Mammary epithelial cell (primary cell): ENCODE data around the gene PLXDC1.

Experiments used
- EZH2 ChIP-seq: IDR thresholded peaks from 2 replicates; pipeline ENCODE4 v1.6.1; 2012; ENCODE audit warnings: low read length, inconsistent platforms, borderline replicate concordance
- TF ChIP-seq, protein P1 (sequence below), 2 donors: IDR thresholded peaks in 1 of 2; conservative IDR thresholded peaks in 1 of 2; 2 replicates each; pipeline ENCODE4 v1.5.1; 2011 to 2012; ENCODE audit warnings: inconsistent platforms in 2 of 2, low read length in 2 of 2, mild to moderate bottlenecking in 2 of 2, control low read depth in 1 of 2, low read depth in 1 of 2; ENCODE audit not compliant: insufficient read depth in 1 of 2; ENCODE audit errors: extremely low read depth in 1 of 2

DNA sequence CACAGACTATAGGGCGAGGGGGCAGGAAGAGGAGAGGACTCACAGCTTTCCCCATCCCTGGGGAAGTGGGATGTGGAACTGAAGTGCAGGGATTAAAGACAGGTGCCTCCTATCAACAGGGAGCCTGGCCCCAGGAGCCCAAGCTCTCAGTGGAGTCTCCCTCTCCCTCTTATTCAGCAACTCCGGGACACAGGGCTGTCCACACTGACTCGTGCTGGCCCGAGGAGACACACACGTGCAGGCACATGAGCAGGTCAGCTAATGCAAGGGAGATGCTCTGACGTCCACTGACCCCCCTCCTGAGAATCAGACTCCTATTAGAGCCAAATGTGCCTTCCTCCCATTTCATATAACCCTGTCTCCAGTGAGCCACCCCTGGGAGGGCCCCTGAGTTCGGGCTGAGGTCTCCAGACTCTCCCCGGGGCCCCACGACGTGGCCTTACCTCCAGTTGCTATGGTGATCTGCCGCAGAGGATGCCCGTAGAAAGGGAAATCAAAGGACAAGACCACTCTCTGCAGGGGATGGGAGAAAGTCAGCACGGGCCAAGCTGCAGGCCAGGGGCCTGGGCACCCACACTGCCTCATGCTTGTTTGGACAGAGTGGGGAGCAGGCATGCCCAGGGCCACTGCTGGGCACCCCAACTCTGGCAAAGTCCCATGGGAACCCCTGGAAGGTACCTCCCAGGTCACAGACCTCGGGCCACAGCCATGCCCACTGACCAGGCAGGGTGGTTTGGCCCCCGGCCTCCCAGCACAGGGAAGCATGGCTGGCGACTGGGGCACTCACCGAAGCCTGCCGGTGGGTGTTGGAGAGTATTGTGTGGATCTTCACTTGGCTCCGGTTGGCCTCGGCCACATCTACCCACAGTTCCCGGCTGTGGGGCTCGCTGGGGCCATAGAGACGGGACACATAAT, 42.7 kb downstream of the PLXDC1 start:
- TF ChIP-seq, protein P1, sequence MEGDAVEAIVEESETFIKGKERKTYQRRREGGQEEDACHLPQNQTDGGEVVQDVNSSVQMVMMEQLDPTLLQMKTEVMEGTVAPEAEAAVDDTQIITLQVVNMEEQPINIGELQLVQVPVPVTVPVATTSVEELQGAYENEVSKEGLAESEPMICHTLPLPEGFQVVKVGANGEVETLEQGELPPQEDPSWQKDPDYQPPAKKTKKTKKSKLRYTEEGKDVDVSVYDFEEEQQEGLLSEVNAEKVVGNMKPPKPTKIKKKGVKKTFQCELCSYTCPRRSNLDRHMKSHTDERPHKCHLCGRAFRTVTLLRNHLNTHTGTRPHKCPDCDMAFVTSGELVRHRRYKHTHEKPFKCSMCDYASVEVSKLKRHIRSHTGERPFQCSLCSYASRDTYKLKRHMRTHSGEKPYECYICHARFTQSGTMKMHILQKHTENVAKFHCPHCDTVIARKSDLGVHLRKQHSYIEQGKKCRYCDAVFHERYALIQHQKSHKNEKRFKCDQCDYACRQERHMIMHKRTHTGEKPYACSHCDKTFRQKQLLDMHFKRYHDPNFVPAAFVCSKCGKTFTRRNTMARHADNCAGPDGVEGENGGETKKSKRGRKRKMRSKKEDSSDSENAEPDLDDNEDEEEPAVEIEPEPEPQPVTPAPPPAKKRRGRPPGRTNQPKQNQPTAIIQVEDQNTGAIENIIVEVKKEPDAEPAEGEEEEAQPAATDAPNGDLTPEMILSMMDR (conservative IDR thresholded peaks at IDR 0.05 in 1 of 2, IDR thresholded peaks at IDR 0.05 in 1 of 2; ENCODE audit: extremely low read depth in 1 of 2, insufficient read depth in 1 of 2, low read depth in 1 of 2, low read length in 2 of 2), result no peak
- TF ChIP-seq EZH2, result no peak
